ENCODE data around the gene PRSS8.
"Not testable (repeated sequence)": the region's sequence is repeated elsewhere in the genome, so short reads cannot be mapped to it uniquely, and the experiment has no call there.

Gene PRSS8

GRCh38 chr16:31135535-31136286 lies at the start of gene PRSS8:
Gene PRSS8, minus strand, starts transcription at chr16:31135727. Its CDS starts 229 bp downstream, at chr16:31135498.
- no peak within 1 kb of the TSS for H3K4me3 ChIP-seq (ENCODE audit: low read depth, low read length)
- no peak for DNase-seq (ENCODE audit: low read depth)

DNA sequence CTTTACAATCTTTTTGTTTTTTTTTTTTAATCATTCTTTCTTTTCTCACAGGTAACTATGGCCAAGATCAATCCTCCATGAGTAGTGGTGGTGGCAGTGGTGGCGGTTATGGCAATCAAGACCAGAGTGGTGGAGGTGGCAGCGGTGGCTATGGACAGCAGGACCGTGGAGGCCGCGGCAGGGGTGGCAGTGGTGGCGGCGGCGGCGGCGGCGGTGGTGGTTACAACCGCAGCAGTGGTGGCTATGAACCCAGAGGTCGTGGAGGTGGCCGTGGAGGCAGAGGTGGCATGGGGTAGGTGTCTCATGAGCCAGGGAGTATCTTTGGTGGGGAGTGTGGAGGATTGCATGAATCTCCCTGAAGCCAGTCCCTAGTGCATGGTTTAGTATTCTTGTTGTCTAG lies 49.4 kb upstream of the PRSS8 start:
- DNase-seq (ENCODE audit: low read depth), result no peak
- no peak overlapping the region for H3K4me3 ChIP-seq (ENCODE audit: low read depth, low read length)

DNA sequence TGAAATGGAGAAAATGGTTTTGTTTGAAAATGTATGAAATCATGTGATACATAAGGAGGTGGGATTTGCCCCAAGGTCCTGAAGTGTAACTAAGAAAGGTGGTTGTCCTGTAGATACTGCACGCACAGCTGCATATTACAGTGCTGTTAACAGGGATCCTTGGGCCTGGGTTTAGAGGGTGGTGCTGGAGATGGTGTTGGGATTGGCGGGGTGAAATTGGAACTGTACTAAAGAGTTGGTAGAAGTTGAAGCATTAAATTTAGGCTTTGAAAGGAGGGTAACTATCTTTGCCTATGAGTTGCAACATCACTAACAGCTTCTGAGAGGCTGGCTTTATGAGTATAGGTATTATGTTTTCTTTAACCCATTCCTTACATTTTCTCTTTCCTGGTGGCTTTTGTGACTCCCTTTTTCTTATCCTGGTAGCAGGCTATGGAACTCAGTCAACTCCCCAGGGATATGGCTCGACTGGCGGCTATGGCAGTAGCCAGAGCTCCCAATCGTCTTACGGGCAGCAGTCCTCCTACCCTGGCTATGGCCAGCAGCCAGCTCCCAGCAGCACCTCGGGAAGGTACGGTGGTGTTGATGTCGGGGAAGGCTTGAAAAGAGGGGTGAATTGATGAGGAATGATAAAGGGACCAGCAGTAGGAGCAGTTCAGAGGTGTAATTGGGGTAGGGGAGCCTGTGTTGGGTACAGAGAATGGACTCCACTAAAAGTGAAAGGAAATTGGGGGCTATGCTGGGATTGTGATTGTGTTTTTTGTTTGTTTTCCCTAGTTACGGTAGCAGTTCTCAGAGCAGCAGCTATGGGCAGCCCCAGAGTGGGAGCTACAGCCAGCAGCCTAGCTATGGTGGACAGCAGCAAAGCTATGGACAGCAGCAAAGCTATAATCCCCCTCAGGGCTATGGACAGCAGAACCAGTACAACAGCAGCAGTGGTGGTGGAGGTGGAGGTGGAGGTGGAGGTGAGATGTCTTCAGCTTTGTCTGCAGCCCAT lies 48.2 kb upstream of the PRSS8 start:
- DNase-seq (ENCODE audit: low read depth), result no peak
- no peak overlapping the region for H3K4me3 ChIP-seq (ENCODE audit: low read depth, low read length)

GRCh38 chr16:31182391-31182790 lies 46.9 kb upstream of the PRSS8 start:
- peak overlapping the region; percentile 88 for H3K4me3 ChIP-seq (ENCODE audit: low read depth, low read length)
- DNase-seq (ENCODE audit: low read depth), result no peak

DNA sequence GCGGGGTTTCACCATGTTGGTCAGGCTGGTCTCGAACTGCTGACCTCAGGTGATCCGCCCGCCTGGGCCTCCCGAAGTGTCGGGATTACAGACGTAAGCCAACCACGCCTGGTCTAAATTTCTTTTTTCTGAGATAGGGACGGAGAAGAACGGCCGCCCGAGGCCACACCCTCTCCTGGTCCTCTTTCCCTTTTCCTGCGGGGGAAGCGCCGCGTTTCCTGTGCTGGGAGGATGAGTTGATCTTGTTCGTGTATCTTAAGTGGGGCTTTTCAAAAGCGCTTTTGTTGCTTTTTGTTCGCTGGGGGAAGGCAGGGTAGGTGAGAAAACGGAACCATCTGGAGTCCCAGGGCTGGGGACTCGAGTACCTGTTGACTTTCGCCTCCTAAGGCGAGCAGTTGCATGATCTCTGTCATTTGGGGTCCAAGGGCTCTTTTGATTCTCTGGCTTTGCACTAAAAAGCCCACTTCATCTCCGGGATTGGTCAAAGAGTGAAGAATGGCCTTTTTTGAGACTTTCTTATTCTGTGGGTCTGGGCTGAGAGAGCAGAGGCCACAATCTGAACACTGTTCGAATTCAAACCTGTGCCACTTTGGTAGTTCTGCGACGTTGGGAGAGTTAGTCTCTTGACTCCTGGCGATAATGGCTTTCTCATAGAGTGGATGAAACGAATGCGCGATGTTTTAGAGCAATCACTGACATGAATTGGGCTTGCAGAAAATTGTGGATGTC lies 45.7 kb upstream of the PRSS8 start:
- H3K4me3 ChIP-seq (ENCODE audit: low read depth, low read length), result peak overlapping the region; percentile 88
- no peak for DNase-seq (ENCODE audit: low read depth)

- peak; percentile 51 for DNase-seq (ENCODE audit: low read depth)
- peak within 1 kb of the TSS; percentile 88 for H3K4me3 ChIP-seq (ENCODE audit: low read depth, low read length)
Measured at GRCh38 chr16:31179747-31180459, 44.4 kb upstream of the PRSS8 start, which contains the start of gene FUS. Gene FUS, plus strand, starts transcription at chr16:31180139. Its CDS starts 76 bp downstream, at chr16:31180215.

DNA sequence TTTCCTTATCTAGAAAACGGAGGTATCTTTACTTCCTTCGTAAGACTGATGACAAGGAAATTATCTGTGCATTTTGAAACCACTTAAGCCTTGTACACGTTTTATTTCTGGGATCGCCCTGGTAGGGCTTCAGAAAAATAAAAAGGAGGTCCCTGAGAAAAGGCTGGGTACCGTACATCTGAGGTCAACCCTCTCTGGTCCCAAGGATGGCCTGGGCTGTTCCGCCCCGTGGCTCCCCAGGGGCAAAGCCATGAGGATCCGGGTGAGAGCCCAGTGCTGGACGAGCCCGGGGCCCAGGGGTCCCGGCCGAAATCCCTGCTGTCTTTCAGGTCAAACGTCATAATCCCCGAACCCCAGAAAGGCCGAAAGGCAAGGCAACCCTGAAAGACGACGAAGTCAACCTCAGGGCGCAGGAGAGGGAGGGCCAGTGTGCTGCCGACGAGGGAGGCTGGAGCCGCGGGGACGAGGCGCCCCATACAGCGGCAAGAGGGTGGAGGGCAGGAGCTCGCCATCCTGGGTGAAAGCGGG lies 43.8 kb upstream of the PRSS8 start:
- peak overlapping the region; percentile 88 for H3K4me3 ChIP-seq (ENCODE audit: low read depth, low read length)
- no peak for DNase-seq (ENCODE audit: low read depth)

GRCh38 chr16:31177136-31177535 lies 41.6 kb upstream of the PRSS8 start:
- no peak overlapping the region for H3K4me3 ChIP-seq (ENCODE audit: low read depth, low read length)
- no peak for DNase-seq (ENCODE audit: low read depth)

DNA sequence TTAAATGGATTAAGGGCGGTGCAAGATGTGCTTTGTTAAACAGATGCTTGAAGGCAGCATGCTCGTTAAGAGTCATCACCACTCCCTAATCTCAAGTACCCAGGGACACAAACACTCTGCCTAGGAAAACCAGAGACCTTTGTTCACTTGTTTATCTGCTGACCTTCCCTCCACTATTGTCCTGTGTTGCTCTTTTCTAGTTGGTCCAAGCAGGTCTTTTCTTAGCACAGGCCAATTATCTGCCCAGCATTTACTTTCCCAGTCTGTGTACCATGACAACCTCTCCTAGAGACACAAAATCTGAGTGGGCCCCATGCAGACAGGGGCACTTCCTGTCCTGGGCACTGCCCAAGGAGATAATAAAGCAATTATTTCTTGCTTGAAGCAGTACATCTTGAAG lies 34.5 kb upstream of the PRSS8 start:
- not testable (repeated sequence) for H3K4me3 ChIP-seq (ENCODE audit: low read depth, low read length); DNase-seq (ENCODE audit: low read depth)

GRCh38 chr16:31168848-31169247 lies 33.3 kb upstream of the PRSS8 start:
- no peak for DNase-seq (ENCODE audit: low read depth)
- H3K4me3 ChIP-seq (ENCODE audit: low read depth, low read length), result no peak overlapping the region

GRCh38 chr16:31167315-31167714 lies 31.8 kb upstream of the PRSS8 start:
- H3K4me3 ChIP-seq (ENCODE audit: low read depth, low read length), result no peak overlapping the region
- DNase-seq (ENCODE audit: low read depth), result no peak

DNA sequence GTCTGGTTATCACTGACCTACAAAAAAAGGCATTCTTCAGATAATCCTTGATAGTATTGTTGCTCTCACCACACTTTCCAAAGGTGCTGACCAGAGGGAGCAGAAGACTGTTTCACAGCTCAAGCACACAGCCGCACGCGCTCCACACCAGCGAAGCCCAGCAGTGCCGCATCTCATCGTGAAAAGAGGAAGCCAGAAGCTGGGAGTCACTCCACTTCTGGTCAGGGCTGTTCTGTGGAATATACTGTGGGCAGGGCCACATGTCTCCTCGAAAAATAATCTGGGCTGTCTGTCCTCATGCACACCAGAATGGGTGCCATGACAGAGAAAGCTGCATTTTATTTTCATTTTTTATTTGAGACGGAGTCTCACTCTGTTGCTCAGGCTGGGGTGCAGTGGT lies 21.6 kb upstream of the PRSS8 start:
- DNase-seq (ENCODE audit: low read depth), result no peak
- no peak overlapping the region for H3K4me3 ChIP-seq (ENCODE audit: low read depth, low read length)

GRCh38 chr16:31150976-31151375 lies 15.4 kb upstream of the PRSS8 start:
- H3K4me3 ChIP-seq (ENCODE audit: low read depth, low read length); DNase-seq (ENCODE audit: low read depth): not testable (repeated sequence)

- H3K4me3 ChIP-seq (ENCODE audit: low read depth, low read length), result no peak within 1 kb of the TSS
- no peak for DNase-seq (ENCODE audit: low read depth)
Measured at GRCh38 chr16:31149894-31150890, 14.7 kb upstream of the PRSS8 start, which contains the start of gene PRSS36. Gene PRSS36, minus strand, starts transcription at chr16:31150066. Its CDS starts 31 bp downstream, at chr16:31150035.

GRCh38 chr16:31149332-31149731 lies 13.8 kb upstream of the PRSS8 start:
- DNase-seq (ENCODE audit: low read depth), result no peak
- H3K4me3 ChIP-seq (ENCODE audit: low read depth, low read length), result no peak overlapping the region

DNA sequence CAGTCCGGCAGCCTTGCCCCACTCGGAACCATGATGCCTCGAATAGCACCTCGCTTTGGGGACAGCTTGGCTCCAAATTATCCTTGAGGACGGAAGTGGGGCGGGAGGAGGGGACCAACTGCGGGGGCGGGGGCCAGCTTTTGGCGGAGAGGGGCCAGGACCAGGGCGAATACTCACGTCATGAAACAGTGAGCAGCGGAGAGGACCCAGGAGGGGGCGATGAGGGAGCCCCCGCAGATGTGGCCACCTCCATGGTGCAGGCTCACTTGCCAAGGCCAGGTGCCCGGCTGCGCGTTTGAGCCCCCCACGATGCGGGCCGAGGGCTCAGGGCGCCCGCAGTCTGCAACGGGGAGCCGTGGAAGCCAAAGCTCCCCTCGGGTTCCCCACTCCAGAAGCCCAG lies 13.4 kb upstream of the PRSS8 start:
- no peak overlapping the region for H3K4me3 ChIP-seq (ENCODE audit: low read depth, low read length)
- DNase-seq (ENCODE audit: low read depth), result no peak

DNA sequence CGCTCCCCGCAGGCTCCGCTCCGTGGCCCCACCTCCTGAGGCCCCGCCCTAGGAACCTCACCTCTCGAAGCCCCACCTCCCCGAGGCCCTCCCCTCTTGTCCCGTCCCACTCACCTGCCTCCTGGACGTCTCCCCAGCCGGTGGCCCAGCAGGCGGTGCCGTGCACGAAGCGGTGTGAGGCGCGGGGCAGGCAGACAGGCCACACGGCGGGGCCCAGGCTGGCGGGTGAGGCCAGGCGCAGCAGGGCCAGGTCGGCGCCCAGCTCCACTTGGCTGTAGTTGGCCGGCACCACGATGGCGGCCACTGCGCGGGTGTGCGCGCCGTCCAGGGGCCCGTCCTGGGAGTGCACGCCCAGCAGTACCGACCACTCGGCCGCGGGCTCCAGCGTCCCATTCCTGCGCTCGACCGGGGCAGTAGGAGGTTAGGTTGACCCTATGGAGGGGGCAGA lies 12.8 kb upstream of the PRSS8 start:
- H3K4me3 ChIP-seq (ENCODE audit: low read depth, low read length), result no peak overlapping the region
- no peak for DNase-seq (ENCODE audit: low read depth)
